ENCODE results near the gene SAFB2. TPM values are rescaled to one million over a fixed set of nuclear protein-coding genes. Genes with fewer than 3 reads are reported as not detected.
A peak's percentile ranks its signal among the peaks of the same experiment; 100 is the strongest.

SAFB2 gene
- total RNA-seq, 4 donors from 2014 or later: 22.9 to 105 (median 28.8) TPM

DNA sequence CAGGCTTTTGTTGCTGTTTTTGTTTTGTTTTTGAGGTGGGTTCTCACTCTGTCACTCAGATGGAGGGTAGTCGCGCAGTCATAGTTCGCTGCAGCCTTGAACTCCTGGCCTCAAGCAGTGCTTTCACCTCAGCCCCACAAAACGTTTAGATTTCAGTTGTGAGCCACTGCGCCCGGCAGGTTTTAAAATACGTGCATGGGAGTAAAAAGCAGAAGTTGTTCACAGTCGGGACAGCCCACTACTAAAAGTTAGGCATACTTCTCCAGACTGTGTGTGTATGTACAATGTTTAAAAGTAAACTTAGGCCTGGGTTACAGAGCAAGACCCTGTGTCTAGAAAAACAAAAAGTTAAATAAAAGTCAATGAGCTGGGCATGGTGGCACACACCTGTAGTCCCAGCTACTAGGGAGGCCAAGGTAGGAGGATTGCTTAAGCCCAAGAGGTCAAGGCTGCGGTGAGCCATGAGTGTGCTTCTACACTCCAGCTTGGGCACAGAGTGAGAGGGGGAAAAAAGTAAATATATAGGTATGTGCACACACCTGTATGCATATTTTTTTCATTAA, 6.4 kb upstream of the SAFB2 start:
- H3K27me3 ChIP-seq: no peaks in the 10 kb centered on the region
- DNase-seq (ENCODE audit: low spot score in 2 of 2): no peak
- H3K36me3 ChIP-seq: peaks cover 42% of the 10 kb centered on the region

DNA sequence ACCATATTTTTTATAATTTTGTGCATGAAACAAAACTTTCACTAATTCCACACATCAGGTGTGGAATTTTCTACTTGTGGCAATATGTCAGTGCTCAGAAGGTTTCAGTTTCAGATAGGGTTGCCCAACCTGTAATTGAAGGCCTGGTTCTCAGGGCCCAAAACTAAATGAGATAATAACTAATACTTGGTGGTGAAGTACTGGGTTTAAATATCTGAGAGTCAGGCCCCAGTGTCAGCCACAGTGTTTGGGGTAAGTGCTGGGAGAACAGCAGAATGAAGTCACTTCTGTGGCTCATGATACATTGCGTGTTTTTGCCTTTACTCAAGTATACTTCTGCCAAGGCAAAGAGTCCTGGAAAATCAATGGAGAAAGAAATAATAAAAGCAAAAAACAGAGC, 5.9 kb upstream of the SAFB2 start:
- WGBS: 77% methylated on average over 1 of the region's 1 CpG
- no peak for TF ChIP-seq EP300 (IDR thresholded peaks at IDR 0.05)
- no peak for TF ChIP-seq POLR2AphosphoS5 (IDR thresholded peaks at IDR 0.05)
- TF ChIP-seq, protein P1, sequence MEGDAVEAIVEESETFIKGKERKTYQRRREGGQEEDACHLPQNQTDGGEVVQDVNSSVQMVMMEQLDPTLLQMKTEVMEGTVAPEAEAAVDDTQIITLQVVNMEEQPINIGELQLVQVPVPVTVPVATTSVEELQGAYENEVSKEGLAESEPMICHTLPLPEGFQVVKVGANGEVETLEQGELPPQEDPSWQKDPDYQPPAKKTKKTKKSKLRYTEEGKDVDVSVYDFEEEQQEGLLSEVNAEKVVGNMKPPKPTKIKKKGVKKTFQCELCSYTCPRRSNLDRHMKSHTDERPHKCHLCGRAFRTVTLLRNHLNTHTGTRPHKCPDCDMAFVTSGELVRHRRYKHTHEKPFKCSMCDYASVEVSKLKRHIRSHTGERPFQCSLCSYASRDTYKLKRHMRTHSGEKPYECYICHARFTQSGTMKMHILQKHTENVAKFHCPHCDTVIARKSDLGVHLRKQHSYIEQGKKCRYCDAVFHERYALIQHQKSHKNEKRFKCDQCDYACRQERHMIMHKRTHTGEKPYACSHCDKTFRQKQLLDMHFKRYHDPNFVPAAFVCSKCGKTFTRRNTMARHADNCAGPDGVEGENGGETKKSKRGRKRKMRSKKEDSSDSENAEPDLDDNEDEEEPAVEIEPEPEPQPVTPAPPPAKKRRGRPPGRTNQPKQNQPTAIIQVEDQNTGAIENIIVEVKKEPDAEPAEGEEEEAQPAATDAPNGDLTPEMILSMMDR (IDR thresholded peaks at IDR 0.05): no peak
- TF ChIP-seq POLR2A (IDR thresholded peaks at IDR 0.05): no peak
- DNase-seq (ENCODE audit: low spot score in 2 of 2): no peak
- Histone ChIP-seq H3K4me1 (peaks cover 72% of the 10 kb centered on the region), H3K4me3 (no peak overlapping the region), H3K9me3 (no peaks in the 10 kb centered on the region), H3K27ac (no peak overlapping the region), H3K27me3 (no peaks in the 10 kb centered on the region), H3K36me3 (peaks cover 42% of the 10 kb centered on the region)

More for the DNA sequence above, 6.4 kb upstream of the SAFB2 start:
- H3K9me3 ChIP-seq: no peaks in the 10 kb centered on the region
- no peak overlapping the region for H3K4me3 ChIP-seq
- 83% methylated on average over 9 of the region's 9 CpGs for WGBS
- TF ChIP-seq POLR2A (IDR thresholded peaks at IDR 0.05) (no peak), EP300 (IDR thresholded peaks at IDR 0.05) (no peak), POLR2AphosphoS5 (IDR thresholded peaks at IDR 0.05) (no peak)
- TF ChIP-seq, protein P1 (IDR thresholded peaks at IDR 0.05): no peak
- H3K4me1 ChIP-seq: peaks cover 72% of the 10 kb centered on the region
- H3K27ac ChIP-seq: peak overlapping the region; percentile 16

DNA sequence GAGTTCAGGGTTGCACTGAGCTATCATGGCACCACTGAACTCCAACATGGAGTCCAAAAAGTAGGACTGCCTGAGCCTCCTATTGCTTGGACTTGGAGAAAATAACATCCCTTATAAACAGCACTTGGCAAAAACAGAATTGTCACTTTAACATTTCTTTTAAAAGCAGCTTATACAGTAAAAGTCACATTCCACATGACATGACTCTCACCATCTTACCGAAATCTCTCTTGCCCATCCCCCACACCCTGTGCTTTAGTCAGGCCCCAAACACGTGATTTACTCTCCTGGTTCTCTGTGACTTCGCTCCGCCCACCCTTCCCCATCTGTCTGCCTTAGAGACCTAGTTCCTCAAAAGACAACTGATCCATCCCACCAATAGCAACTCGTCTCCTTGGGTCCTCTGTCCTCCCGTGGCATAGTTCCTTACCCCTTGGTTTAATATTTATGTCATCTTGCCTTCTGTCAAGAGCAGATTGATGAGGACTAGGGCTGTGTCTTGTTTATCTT, 4.9 kb upstream of the SAFB2 start:
- H3K27ac ChIP-seq: no peak overlapping the region
- H3K4me3 ChIP-seq: no peak overlapping the region
- peaks cover 63% of the 10 kb centered on the region for H3K4me1 ChIP-seq
- no peak for DNase-seq (ENCODE audit: low spot score in 2 of 2)
- no peaks in the 10 kb centered on the region for H3K27me3 ChIP-seq
- peaks cover 42% of the 10 kb centered on the region for H3K36me3 ChIP-seq
- 67% methylated on average over 6 of the region's 6 CpGs for WGBS
- TF ChIP-seq, protein P1 (IDR thresholded peaks at IDR 0.05): no peak
- TF ChIP-seq EP300 (IDR thresholded peaks at IDR 0.05): no peak
- TF ChIP-seq POLR2AphosphoS5 (IDR thresholded peaks at IDR 0.05): no peak
- TF ChIP-seq POLR2A (IDR thresholded peaks at IDR 0.05): no peak
- no peaks in the 10 kb centered on the region for H3K9me3 ChIP-seq

DNA sequence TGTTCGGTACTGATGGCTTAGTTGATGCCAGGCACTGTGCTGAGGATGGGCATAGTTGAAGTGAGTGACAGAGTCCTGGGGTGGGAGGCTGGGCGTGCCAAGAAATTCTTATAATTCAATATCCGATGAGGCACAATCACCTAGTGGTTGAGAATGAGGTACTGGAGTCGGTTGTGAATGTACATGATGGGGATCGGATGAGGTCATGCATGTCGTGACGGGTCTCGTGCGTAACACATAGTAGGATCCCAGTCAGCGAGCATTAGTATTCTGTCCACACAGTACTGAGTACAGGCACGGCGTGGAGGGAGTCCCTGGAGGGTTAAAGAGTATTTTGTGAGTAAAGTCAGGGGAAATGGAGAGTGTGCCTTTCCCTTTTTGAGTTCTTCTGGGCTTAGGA, 3.1 kb upstream of the SAFB2 start:
- Histone ChIP-seq H3K4me3 (peak overlapping the region; percentile 87), H3K36me3 (peaks cover 43% of the 10 kb centered on the region), H3K27me3 (no peaks in the 10 kb centered on the region), H3K4me1 (peaks cover 65% of the 10 kb centered on the region), H3K27ac (no peak overlapping the region), H3K9me3 (no peaks in the 10 kb centered on the region)
- 68% methylated on average over 12 of the region's 12 CpGs for WGBS
- TF ChIP-seq EP300 (IDR thresholded peaks at IDR 0.05) (no peak), POLR2AphosphoS5 (IDR thresholded peaks at IDR 0.05) (no peak), POLR2A (IDR thresholded peaks at IDR 0.05) (no peak)
- TF ChIP-seq, protein P1 (IDR thresholded peaks at IDR 0.05): no peak
- DNase-seq (ENCODE audit: low spot score in 2 of 2): no peak

DNA sequence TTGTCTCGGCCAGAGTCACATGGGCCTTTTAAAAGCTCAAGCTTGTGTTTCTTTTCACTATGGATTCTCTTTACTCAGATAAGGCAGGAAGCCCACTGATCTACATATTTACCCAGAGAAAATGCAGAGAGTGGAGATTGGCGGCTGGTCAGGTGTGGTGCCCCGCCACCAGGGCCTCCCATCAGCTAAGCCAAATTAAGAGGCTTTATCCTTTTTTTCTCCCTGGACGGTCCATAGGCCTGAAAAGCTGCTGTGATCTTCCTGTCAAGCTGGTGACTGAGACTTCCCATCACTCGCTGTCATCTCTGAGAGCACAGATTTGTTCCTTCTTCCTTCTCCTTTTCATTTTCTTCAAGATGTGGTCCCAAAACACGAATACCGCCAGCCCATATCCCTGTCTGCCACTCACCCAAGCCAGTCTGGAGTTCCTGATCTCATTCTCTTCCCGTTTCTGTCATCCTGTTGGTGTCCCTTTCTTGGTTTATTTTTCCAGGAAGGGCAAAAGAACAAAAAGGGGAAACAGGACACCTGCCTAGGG, 2.2 kb upstream of the SAFB2 start:
- DNase-seq (ENCODE audit: low spot score in 2 of 2): no peak
- Histone ChIP-seq H3K27me3 (no peaks in the 10 kb centered on the region), H3K4me1 (peaks cover 72% of the 10 kb centered on the region), H3K9me3 (no peaks in the 10 kb centered on the region), H3K4me3 (peak overlapping the region; percentile 87), H3K27ac (peak overlapping the region; percentile 94), H3K36me3 (peaks cover 44% of the 10 kb centered on the region)
- TF ChIP-seq, protein P1 (IDR thresholded peaks at IDR 0.05): no peak
- TF ChIP-seq POLR2A (IDR thresholded peaks at IDR 0.05): no peak
- WGBS: 18% methylated on average over 8 of the region's 8 CpGs
